GM18498 (cell line): ENCODE results near the gene AATF.

Experiments
- ATAC-seq: cut with Tn5 transposase; IDR thresholded peaks from one replicate; pipeline ENCODE4 v1.9.1; 2021; ENCODE audit warnings: mild to moderate bottlenecking, moderate library complexity; ENCODE audit not compliant: unreplicated experiment

AATF gene

DNA sequence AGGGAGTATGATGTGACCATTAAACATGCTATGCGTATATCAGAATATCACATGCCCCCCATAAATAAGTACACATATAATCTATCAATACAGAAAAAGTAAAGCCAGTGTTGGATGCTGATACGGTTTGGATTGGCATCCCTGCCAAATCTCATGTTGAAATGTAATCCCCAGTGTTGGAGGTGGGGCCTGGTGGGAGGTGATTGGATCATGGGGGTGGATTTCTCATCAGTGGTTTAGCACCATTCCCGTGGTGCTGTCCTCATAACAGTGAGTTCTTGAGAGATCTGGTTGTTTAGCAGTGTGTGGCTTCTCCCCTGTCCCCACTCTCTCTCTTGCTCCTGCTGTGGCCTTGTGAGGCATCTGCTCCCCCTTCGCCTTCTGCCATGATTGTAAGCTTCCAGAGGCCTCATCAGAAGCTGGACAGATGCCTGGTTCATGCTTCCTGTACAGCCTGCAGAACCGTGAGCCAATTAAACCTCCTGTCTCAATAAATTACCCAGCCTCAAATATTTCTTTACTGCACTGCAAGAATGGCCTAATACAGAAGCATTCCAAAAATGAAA, 88.9 kb downstream of the AATF start:
- ATAC-seq = no peak

DNA sequence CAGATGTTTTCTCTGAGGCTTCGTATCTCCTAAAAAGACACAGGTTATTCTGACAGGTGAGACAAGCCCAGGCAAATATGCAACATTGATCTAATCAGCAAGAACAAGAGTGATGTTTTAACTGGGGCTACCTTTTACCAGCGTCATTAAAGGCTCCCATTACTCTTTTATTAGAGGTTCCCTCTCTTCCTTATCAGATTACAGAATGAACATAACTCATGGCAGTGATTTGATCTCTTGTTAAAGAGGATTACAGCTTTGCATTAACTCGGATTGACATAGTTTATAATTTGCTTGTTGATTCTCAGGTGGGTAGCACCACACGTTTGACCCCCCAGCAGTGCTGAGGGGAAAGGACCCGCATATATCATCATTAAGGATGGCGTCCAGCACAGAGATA, 90.5 kb downstream of the AATF start:
- no peak for ATAC-seq

GRCh38 chr17:37041932-37042331, 93.2 kb downstream of the AATF start:
- ATAC-seq = no peak

- no peak for ATAC-seq
Measured at GRCh38 chr17:37043201-37043600, 94.4 kb downstream of the AATF start.

- no peak for ATAC-seq
Measured at GRCh38 chr17:37045351-37045922, 96.7 kb downstream of the AATF start.

DNA sequence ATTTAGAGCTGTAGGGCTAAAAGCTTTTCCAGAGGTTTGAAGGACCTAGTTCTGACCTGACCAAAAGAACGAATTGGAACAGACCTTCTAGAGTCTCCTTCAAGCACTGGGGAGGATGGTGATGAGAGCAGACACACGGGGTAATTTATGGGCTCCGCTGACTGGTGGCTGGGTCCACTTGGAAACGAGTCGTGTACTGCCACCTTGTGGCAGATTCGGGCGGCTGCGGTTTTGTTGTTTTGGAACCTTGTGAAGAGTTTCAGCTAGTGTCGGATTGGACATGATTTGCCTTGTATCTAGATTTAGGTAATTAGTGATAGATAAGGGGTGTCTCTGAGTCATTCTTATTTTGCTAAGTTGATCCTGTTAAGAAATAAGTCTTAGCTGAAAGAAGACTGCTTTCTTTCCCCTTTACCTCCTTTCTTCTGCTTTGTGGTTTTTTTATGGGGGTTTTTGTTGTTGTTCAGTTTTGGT, 98.9 kb downstream of the AATF start:
- ATAC-seq = no peak

GRCh38 chr17:37048811-37049210, 100.1 kb downstream of the AATF start:
- ATAC-seq = no peak

DNA sequence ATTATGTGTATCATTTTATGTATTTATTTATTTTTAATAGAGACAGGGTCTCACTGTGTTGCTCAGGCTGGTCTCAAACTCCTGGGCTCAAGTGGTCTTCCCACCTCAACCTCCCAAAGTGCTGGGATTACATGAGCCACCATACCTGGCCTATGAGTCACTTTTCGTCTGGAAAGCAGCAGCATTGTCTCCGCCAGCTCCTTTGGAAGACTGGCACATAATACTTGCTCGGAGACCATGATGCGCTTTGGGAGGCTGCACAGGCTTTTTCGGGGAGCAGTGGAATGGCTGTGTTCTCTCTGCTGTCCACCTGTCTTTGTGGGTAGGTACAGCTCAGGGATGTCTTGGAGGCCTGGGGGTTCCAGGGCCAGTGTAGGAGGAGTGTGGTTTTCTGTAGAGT, 102.2 kb downstream of the AATF start:
- no peak for ATAC-seq

- no peak for ATAC-seq
Measured at GRCh38 chr17:37051381-37051780, 102.6 kb downstream of the AATF start.

DNA sequence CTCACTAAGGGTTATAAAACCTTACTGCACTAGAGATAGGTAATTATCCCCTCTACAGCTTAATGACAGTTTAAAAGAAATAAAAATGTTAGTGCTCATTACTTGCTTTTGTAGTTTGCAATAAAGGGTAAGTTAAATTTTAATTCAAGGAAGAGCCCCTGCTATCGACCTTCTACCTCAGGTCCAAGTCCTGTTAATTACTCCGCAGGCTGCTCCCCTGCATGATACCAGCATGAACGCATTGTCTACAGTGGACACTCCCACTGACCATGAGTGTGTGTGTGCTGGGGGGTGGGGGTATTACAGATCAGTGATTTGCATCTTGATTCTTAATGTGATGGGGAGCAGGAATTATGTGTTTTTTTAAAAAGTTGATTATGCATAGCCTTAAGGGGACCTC, 103.1 kb downstream of the AATF start:
- ATAC-seq = no peak

DNA sequence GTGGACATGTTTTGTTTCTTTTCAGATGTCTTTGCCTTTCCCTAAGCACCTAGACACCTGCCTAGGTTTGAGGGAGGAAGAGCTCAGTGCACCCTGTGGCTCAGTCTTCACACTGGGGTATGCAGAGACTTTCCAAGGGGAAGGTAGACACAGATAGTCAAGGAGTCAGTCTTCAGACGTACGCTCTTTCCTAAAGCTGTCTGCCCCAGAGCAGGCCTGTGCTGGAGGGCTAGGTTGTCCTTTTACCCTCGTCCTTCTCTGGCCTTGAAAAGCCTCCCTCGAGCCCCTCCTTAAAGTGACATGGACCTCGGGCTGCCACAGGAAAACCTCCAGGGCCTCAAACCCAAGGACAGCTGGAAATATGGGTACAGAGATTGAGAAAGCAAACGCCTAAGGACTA, 103.7 kb downstream of the AATF start:
- ATAC-seq = no peak

- ATAC-seq = no peak
Measured at GRCh38 chr17:37054894-37055293, 106.1 kb downstream of the AATF start.

- no peak for ATAC-seq
Measured at GRCh38 chr17:37056622-37057021, 107.9 kb downstream of the AATF start.

- no peak for ATAC-seq
Measured at GRCh38 chr17:37059493-37059892, 110.7 kb downstream of the AATF start.

DNA sequence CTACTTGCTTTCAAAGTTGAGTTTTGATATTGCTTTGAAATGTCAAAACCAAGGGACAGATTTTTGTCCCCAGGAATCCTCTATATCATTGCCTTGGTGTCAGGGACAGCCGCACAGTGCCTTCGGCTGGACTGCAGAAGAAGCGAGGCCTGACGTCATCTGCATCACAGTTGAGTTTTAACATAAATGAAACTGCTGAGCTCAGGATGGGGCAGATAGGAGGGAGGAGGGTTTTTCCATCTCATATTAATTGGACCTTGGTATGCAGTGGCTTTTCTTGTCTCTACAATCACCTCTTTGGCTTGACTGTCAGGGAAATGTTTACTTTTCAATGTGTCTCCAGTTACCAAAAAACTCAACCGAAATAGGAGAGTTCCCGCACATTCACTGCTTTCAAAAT, 111.3 kb downstream of the AATF start:
- no peak for ATAC-seq

DNA sequence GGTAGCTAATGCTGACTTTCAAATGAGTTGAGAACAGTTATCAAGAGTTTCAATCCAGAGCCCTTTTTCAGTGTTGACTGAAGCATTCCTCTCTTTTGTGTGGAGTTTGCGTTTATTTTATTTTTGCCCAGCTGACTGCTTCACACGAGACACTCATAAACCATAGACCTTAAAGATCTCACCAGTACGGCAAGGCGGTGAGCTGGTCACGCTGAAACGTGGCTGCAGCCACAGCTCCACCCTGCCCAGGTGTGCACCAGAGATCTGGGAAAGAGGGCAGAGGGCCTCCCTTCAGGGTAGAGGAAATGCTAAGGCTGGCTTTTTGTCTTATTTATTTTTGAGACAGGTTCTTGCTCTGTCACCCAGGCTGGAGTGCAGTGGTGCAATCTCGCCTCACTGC, 112.2 kb downstream of the AATF start:
- no peak for ATAC-seq

GRCh38 chr17:37062021-37062420, 113.3 kb downstream of the AATF start:
- ATAC-seq = no peak

GRCh38 chr17:37064206-37064605, 115.5 kb downstream of the AATF start:
- no peak for ATAC-seq

- no peak for ATAC-seq
Measured at GRCh38 chr17:37064956-37065355, 116.2 kb downstream of the AATF start.

DNA sequence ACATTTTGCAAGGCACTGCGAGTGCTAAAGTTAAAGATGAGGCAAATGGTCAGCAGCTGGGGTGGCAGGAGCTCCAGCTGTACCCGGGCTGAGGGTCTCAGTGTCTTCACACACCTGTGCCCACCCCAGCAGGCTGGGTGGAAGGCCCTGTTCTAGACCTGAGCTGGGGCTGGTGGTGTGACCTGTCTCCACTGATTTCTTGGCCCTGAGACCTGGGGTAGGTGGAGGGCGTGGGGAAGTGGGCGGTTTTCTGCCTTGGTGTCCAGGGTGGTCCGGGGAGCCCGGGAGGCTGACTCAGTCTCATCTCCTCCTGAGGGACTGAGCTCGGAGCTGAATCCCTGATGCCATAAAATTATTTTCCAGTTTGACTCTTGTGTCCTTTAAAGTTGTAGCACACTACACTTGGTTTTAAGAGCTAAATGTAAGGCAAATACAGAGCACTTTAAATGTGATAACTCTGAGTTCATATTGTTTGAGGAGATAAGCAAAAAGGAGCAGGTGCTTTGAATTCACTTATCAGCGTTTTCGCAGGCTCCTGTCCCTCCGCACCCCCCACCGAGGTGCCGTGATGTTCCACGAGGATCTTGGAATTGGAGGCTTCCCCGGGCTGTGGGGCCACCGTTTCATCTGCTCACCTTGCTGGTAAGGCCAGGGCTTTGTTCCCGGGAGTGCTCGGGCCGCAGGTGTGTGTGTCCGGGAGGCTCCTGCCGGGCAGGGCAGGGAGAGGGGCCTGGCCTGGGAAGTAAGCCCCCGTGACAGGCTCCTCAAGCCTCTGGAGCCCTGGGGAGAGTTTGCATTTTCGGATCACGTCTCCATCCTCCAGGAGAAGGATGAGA, 117.0 kb downstream of the AATF start:
- ATAC-seq = no peak

DNA sequence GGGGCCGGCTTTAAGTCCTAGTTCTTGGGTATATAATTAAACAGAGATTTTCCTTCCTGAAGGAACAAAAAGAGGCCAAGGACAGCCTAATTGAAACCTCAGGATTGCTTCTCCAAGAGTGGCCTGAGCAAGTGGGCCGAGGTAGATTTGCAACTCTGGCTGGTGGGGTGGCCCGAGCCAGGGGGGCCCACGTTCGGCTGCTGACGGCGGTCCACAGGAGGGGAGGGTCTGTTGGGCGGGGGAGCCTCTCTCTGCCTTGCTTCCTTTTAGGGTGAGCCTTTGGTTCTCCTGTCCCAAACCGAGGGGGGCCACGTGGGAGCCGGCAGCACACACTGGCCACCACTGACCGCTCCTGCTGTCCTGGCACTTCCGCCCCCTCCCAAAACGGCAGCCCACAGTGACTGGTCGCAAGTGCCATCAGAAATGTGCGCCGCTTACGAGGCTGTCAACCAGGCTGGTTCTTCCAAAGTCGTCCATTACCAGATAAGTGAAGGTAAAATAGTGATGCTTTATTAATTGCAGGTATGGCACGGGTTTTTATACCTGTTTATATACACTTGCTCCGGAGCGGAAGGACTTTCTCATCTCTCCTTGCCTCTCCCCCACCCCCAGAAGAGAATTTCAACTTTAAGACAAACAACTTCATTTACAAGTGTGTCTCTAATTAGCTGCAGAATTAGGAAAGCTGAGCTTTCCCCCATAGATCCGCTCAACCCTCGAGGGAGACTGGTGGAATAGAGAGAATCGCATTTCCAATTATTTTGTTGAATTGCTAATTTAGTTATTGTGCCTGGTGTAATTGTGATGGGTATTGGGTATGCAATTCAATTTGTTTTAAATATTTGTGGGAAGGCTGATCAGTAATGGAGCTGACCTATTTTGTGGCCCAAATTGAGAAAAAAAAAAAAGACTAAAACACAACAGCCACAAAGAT, 117.8 kb downstream of the AATF start:
- no peak for ATAC-seq
